GM21825 (cell line): ENCODE results near the gene CAMK2D.
A peak's percentile ranks its signal among the peaks of the same experiment; 100 is the strongest.

Experiments used
- ATAC-seq: cut with Tn5 transposase; IDR thresholded peaks from one replicate; pipeline ENCODE4 v1.9.1; 2021; ENCODE audit warnings: mild to moderate bottlenecking, moderate library complexity; ENCODE audit not compliant: unreplicated experiment

CAMK2D gene

GRCh38 chr4:113644398-113644797, 117.1 kb downstream of the CAMK2D start:
- ATAC-seq, result no peak

- no peak for ATAC-seq
Observed at GRCh38 chr4:113643505-113643904, 118.0 kb downstream of the CAMK2D start.

- peak; percentile 66 for ATAC-seq
Observed at GRCh38 chr4:113641025-113641431, 120.5 kb downstream of the CAMK2D start.

GRCh38 chr4:113639326-113639725, 122.2 kb downstream of the CAMK2D start:
- no peak for ATAC-seq

GRCh38 chr4:113638562-113638832, 123.0 kb downstream of the CAMK2D start:
- no peak for ATAC-seq

GRCh38 chr4:113637823-113638561, 123.5 kb downstream of the CAMK2D start:
- ATAC-seq, result no peak

GRCh38 chr4:113637363-113637762, 124.2 kb downstream of the CAMK2D start:
- no peak for ATAC-seq

- ATAC-seq, result no peak
Observed at GRCh38 chr4:113636877-113637276, 124.7 kb downstream of the CAMK2D start.

GRCh38 chr4:113636438-113636818, 125.1 kb downstream of the CAMK2D start:
- no peak for ATAC-seq

- ATAC-seq, result no peak
Observed at GRCh38 chr4:113635739-113636437, 125.7 kb downstream of the CAMK2D start.

- ATAC-seq, result no peak
Observed at GRCh38 chr4:113634081-113634969, 127.2 kb downstream of the CAMK2D start.

GRCh38 chr4:113633467-113633866, 128.1 kb downstream of the CAMK2D start:
- ATAC-seq, result no peak

- ATAC-seq, result no peak
Observed at GRCh38 chr4:113628711-113629110, 132.8 kb downstream of the CAMK2D start.

- ATAC-seq, result no peak
Observed at GRCh38 chr4:113627321-113627720, 134.2 kb downstream of the CAMK2D start.

GRCh38 chr4:113625902-113626301, 135.6 kb downstream of the CAMK2D start:
- no peak for ATAC-seq

GRCh38 chr4:113623274-113623894, 138.2 kb downstream of the CAMK2D start:
- ATAC-seq, result no peak

- ATAC-seq, result no peak
Observed at GRCh38 chr4:113621633-113622032, 139.9 kb downstream of the CAMK2D start.

- ATAC-seq, result no peak
Observed at GRCh38 chr4:113620032-113620431, 141.5 kb downstream of the CAMK2D start.

- ATAC-seq, result no peak
Observed at GRCh38 chr4:113619526-113619925, 142.0 kb downstream of the CAMK2D start.

GRCh38 chr4:113618205-113618604, 143.3 kb downstream of the CAMK2D start:
- no peak for ATAC-seq

- ATAC-seq, result no peak
Observed at GRCh38 chr4:113617195-113617594, 144.3 kb downstream of the CAMK2D start.
